Gastrocnemius medialis (tissue), 4 donors: ENCODE results near the gene ANGPTL7. TPM values are rescaled to one million over a fixed set of nuclear protein-coding genes. Genes with fewer than 3 reads are reported as not detected.

Experiments used
- ATAC-seq, 2 donors: fragments of 150-250 bp; one replicate each; pipeline ENCODE4 v1.9.1; 2016
- DNase-seq, 2 donors: peaks; one replicate each; pipeline ENCODE4 v3.0.0-alpha.2; 2019
- H3K27ac ChIP-seq, 4 donors: fragments of 200-600 bp; sonication (generic); 1 replicate in 1 of 4; 2 replicates in 3 of 4; pipeline ENCODE4 v1.5.1; 2016 to 2018; ENCODE audit warnings: mild to moderate bottlenecking in 2 of 4, moderate library complexity in 1 of 4
- H3K27me3 ChIP-seq, 3 donors: fragments of 200-600 bp; sonication (generic) in 2 of 3; 1 replicate in 1 of 3; 2 replicates in 2 of 3; pipeline versions ENCODE4 v1.5.1 to v1.6.0; 2016 to 2019; ENCODE audit warnings: mild to moderate bottlenecking in 1 of 3, moderate library complexity in 1 of 3
- H3K36me3 ChIP-seq, 2 donors: fragments of 200-600 bp; sonication (generic) in 1 of 2; one replicate each; pipeline ENCODE4 v1.5.1; 2017 to 2018
- H3K4me1 ChIP-seq, 2 donors: fragments of 200-600 bp; sonication (generic) in 1 of 2; one replicate each; pipeline ENCODE4 v1.5.1; 2016 to 2017; ENCODE audit warnings: mild to moderate bottlenecking in 2 of 2
- H3K4me3 ChIP-seq, 4 donors: fragments of 200-600 bp; sonication (generic) in 3 of 4; 1 replicate in 1 of 4; 2 replicates in 3 of 4; pipeline ENCODE4 v1.5.1; 2016 to 2019; ENCODE audit warnings: mild to moderate bottlenecking in 2 of 4
- H3K9me3 ChIP-seq, 3 donors: fragments of 200-600 bp; sonication (generic) in 2 of 3; 1 replicate in 1 of 3; 2 replicates in 2 of 3; pipeline ENCODE4 v1.5.1; 2016 to 2019
- CTCF ChIP-seq, 5 experiments: fragments of 450-650 bp in 3 of 5; fragments of 200-600 bp in 2 of 5; sonication (generic) in 2 of 5; IDR thresholded peaks in 4 of 5; conservative IDR thresholded peaks in 1 of 5; 1 replicate in 4 of 5; 2 replicates in 1 of 5; pipeline ENCODE4 v1.5.1; 2016 to 2019; ENCODE audit warnings: antibody characterized with exemption in 5 of 5, mild to moderate bottlenecking in 3 of 5, moderate library complexity in 3 of 5
- POLR2A ChIP-seq, 2 donors: fragments of 450-650 bp; IDR thresholded peaks; one replicate each; pipeline ENCODE4 v1.6.1; 2017; ENCODE audit warnings: antibody characterized with exemption in 2 of 2, mild to moderate bottlenecking in 2 of 2, moderate library complexity in 2 of 2
- in situ Hi-C, 4 donors: fragments of 200-750 bp; cut with MboI; loops; one replicate each; pipeline versions ENCODE4 v1.15.0 to v1.8.0; 2017; ENCODE audit warnings: low sequenced_read_pairs in 4 of 4
- intact Hi-C: fragments of 100-400 bp; cut with DNase I; formaldehyde crosslinking; loops from one replicate; pipeline ENCODE4 v1.15.1; 2023; ENCODE audit warnings: low total_unique reads
- total RNA-seq, 4 donors: library from RNA; depleted of rRNA; stranded (reverse); fragments of >200 nt; gene quantifications; one replicate each; pipeline versions ENCODE4 v1.1.0 to v1.2.3, GENCODE V29; 2016

ANGPTL7 gene
- total RNA-seq, 4 donors from 2014 or later, result 0.56 to 30.7 (median 3.3) TPM

GRCh38 chr1:11156441-11156840, 32.7 kb upstream of the ANGPTL7 start:
- H3K4me3 ChIP-seq, result no peak overlapping the region
- no peaks in the 10 kb centered on the region for H3K27me3 ChIP-seq
- peak overlapping the region; percentile 85 to 94 (median 90) for H3K27ac ChIP-seq
- TF ChIP-seq CTCF (IDR thresholded peaks at IDR 0.05 in 4 of 5, conservative IDR thresholded peaks at IDR 0.05 in 1 of 5) (no peak), POLR2A (IDR thresholded peaks at IDR 0.05) (no peak)
- peaks cover 31 to 36% of the 10 kb centered on the region in 2 donors for H3K4me1 ChIP-seq
- no peak for ATAC-seq
- intact Hi-C loops (loop anchor here (5.0 kb wide), 2 partner anchors 106 to 484 kb away; partner anchors contain the start of gene MTOR), in situ Hi-C loops (no loop called here)
- peaks cover 0 to 15% of the 10 kb centered on the region in 2 donors for H3K36me3 ChIP-seq
- DNase-seq, result no peak
- H3K9me3 ChIP-seq, result no peaks in the 10 kb centered on the region

- Histone ChIP-seq H3K9me3 (no peaks in the 10 kb centered on the region), H3K36me3 (peaks cover 0 to 15% of the 10 kb centered on the region in 2 donors), H3K4me3 (no peak overlapping the region), H3K27ac (peak overlapping the region; percentile 85 to 94 (median 90)), H3K27me3 (no peaks in the 10 kb centered on the region), H3K4me1 (peaks cover 31 to 36% of the 10 kb centered on the region in 2 donors)
- in situ Hi-C loops, result no loop called here
- DNase-seq, result no peak
- ATAC-seq, result peak in 1 of 2 donors; percentile 1
- TF ChIP-seq CTCF (IDR thresholded peaks at IDR 0.05 in 4 of 5, conservative IDR thresholded peaks at IDR 0.05 in 1 of 5), result no peak
- TF ChIP-seq POLR2A (IDR thresholded peaks at IDR 0.05), result no peak
- intact Hi-C loops, result loop anchor here (5.0 kb wide), 2 partner anchors 105 to 485 kb away; partner anchors contain the start of gene MTOR
These were observed 32.2 kb upstream of the ANGPTL7 start for GRCh38 chr1:11156963-11157362.

- no peaks in the 10 kb centered on the region for H3K27me3 ChIP-seq
- peaks cover 0 to 14% of the 10 kb centered on the region in 2 donors for H3K36me3 ChIP-seq
- DNase-seq (no peak), ATAC-seq (peak; percentile 19 to 50)
- TF ChIP-seq CTCF (IDR thresholded peaks at IDR 0.05 in 4 of 5, conservative IDR thresholded peaks at IDR 0.05 in 1 of 5) (no peak), POLR2A (IDR thresholded peaks at IDR 0.05) (no peak)
- H3K27ac ChIP-seq, result peak overlapping the region; percentile 85 to 94 (median 90)
- peaks cover 27 to 36% of the 10 kb centered on the region in 2 donors for H3K4me1 ChIP-seq
- in situ Hi-C loops (no loop called here), intact Hi-C loops (loop anchor here (5.0 kb wide), 2 partner anchors 105 to 485 kb away; partner anchors contain the start of gene MTOR)
- H3K4me3 ChIP-seq, result no peak overlapping the region
- H3K9me3 ChIP-seq, result no peaks in the 10 kb centered on the region
These were observed 31.8 kb upstream of the ANGPTL7 start for GRCh38 chr1:11157394-11157793.

- H3K36me3 ChIP-seq, result peaks cover 0 to 10% of the 10 kb centered on the region in 2 donors
- intact Hi-C loops, result loop anchor here (2.0 to 5.0 kb wide), 3 partner anchors 17 to 486 kb away; partner anchors contain the start of gene MTOR
- peaks cover 27 to 36% of the 10 kb centered on the region in 2 donors for H3K4me1 ChIP-seq
- no peaks in the 10 kb centered on the region for H3K27me3 ChIP-seq
- DNase-seq (peak; percentile 88 to 93), ATAC-seq (peak; percentile 93 to 96)
- H3K27ac ChIP-seq, result peak overlapping the region; percentile 85 to 94 (median 90)
- in situ Hi-C loops, result no loop called here
- H3K4me3 ChIP-seq, result no peak overlapping the region
- TF ChIP-seq POLR2A (IDR thresholded peaks at IDR 0.05) (peak; percentile 16 to 34), CTCF (IDR thresholded peaks at IDR 0.05 in 4 of 5, conservative IDR thresholded peaks at IDR 0.05 in 1 of 5) (no peak)
- H3K9me3 ChIP-seq, result no peaks in the 10 kb centered on the region
These were observed 31.3 kb upstream of the ANGPTL7 start for GRCh38 chr1:11157867-11158266.
